GM08714 (cell line): Measurements from ENCODE around the gene TPRG1L.

Experiments
- H3K4me3 ChIP-seq: fragments of 200-500 bp; sonication (Bioruptor generic); 2 replicates; pipeline ENCODE4 v1.5.1; 2014; ENCODE audit warnings: mild to moderate bottlenecking, low read length, inconsistent platforms
- ZNF274 ChIP-seq: IDR thresholded peaks from 2 replicates; pipeline ENCODE4 v1.6.1; 2012; ENCODE audit warnings: mild to moderate bottlenecking, low read depth, low read length

The TPRG1L gene

DNA sequence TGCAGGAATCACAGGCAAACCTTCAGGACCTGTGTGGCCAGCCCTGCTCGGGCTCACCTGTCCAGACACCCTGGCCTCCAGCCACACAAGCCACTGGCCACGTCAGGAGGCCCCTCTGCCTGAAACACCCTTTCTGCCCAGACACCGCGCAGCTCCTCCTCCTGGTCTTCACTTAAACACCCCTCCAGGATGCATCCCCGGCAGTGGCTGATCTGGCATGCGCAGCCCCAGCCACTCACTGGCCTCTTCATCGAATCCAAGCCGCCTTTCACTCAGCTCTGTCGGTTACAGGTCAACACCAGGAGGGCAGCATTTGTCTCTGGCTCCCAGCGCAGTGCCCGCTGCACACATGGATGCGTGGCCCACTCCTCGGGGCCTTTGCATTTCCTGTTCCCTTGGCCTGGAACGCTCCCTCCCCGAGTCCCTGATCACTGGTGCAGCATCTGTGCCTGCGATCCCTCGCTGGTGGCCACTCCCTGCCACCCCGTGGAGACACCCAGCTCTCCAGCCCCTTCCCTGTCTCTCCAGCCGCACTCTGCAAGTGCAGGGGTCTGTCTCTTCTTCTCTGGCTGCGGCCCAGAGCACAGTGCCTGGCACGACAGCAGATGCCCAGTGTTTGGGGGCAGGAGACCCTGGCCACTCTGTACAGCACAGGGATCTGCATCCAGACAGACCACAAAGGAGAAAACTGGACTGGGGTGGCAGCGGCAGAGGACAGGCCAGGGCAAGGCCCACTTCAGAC lies 9.4 kb downstream of the TPRG1L start:
- no peak for TF ChIP-seq ZNF274
- no peak overlapping the region for H3K4me3 ChIP-seq

DNA sequence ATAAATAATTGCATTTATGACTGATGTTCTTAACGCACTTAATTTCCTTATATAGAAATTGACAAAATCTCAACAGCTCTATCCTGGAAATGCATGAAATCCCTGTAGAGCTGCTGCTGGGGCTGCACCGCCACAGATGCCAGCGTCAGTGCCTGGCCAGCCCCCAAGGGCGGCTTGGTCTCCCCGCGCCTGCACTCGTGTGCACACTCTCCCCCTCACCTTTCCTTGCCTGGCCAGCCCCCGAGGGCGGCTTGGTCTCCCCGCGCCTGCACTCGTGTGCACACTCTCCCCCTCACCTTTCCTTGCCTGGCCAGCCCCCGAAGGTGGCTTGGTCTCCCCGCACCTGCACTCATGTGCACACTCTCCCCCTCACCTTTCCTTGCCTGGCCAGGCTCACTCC lies 11.3 kb downstream of the TPRG1L start:
- no peak overlapping the region for H3K4me3 ChIP-seq
- no peak for TF ChIP-seq ZNF274

DNA sequence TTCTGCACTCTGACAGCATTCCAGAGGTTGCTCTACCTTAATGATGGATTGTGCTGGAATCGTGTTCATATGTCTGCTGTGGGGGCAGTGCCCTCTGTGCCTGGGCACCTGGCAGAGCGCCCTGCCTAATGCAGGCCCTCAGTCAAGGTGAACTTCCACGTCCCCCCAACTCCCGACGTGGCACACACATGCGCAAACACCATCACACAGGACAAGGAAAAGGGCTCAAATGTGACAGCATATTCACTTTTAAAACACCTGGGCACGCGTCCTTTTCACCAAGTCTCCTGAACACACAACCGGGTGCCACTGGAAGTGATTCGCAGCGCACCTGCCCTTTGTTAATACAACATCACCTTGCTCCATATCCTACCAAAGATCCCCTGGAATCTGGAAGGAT lies 11.7 kb downstream of the TPRG1L start:
- H3K4me3 ChIP-seq: no peak overlapping the region
- TF ChIP-seq ZNF274: no peak

DNA sequence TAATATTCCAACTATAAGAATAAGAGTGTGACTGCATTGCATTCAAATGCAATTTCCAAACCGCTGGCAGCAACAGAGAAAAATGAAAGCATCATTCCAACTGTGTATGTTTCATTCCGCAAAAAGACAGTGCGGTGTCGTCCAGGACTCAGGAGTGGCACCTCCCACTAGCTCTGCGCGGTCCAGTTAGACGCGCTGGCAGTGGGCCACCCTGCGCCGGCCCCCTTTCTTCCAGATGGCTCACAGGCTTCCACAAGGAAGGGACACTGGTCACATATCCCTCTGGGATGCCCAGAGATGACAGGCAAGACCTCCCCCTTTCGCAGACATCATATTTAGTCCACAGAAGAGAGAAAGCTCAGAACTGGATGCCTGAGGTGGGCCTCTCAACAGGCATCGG lies 13.2 kb downstream of the TPRG1L start:
- no peak overlapping the region for H3K4me3 ChIP-seq
- no peak for TF ChIP-seq ZNF274

DNA sequence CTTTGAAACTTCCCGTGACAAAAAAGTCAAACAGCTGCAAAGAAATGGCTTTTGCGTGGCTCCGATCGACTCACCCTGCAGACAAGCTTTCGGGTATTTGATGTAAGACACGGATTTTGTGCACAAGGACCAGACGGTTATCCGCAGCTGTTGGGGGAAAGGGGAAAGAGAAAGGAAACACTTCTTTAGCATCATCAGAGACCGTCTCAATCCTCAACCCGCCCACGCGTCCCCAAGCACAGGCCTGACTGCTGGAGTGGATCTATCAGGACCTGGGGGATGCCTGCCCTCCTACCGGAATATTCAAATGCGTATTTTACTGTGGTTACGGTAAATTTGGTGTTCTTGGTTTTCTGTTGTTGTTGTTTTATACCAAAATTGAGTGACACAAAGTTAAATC lies 13.9 kb downstream of the TPRG1L start:
- TF ChIP-seq ZNF274: no peak

DNA sequence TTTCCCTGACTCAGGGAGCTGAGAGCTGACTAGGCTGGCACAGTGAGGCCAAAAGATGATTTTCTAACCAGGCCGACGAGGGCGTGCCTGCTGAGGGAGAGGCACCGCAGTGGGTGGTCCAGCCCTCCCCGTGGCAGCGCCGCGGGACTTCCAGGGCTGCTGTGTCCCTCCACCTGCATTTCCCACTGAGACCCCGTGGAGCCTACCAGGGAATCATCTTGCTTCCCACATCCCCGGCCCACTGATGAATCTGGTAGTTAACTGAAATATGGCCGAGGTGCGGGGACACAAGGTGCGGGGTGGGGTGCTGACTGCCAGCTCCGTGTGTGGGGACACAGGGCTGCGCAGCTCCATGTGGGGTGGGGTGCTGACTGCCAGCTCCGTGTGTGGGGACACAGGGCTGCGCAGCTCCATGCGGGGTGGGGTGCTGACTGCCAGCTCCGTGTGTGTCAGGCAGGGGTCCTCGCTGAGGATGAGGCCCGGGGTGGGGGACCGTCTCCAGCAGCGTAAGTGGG lies 14.6 kb downstream of the TPRG1L start:
- no peak overlapping the region for H3K4me3 ChIP-seq
- no peak for TF ChIP-seq ZNF274

More for the DNA sequence above, 13.9 kb downstream of the TPRG1L start:
- no peak overlapping the region for H3K4me3 ChIP-seq

DNA sequence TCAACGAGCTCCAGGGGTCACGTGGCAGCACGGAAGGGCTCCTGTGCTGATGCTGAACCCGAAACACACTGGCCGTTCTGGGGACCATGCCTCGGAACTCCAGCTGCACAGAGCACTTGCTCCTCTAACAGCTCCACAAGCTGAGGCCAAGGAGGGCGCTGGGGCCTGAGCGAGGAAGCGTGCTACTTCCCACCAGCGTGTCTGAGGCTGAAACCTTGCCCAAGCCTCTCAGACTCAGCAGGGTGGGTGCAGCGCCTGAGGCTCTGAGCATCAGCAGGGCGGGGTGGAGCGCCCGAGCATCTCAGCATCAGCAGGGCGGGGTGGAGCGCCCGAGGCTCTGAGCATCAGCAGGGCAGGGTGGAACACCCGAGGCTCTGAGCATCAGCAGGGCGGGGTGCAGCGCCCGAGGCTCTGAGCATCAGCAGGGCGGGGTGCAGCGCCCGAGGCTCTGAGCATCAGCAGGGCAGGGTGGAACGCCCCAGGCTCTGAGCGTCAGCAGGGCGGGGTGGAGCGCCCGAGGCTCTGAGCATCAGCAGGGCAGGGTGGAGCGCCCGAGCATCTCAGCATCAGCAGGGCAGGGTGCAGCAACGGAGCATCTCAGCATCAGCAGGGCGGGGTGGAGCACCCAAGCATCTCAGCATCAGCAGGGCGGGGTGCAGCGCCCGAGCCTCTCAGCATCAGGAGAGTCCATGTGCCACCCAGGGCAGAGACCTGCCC lies 15.5 kb downstream of the TPRG1L start:
- no peak overlapping the region for H3K4me3 ChIP-seq
- no peak for TF ChIP-seq ZNF274

DNA sequence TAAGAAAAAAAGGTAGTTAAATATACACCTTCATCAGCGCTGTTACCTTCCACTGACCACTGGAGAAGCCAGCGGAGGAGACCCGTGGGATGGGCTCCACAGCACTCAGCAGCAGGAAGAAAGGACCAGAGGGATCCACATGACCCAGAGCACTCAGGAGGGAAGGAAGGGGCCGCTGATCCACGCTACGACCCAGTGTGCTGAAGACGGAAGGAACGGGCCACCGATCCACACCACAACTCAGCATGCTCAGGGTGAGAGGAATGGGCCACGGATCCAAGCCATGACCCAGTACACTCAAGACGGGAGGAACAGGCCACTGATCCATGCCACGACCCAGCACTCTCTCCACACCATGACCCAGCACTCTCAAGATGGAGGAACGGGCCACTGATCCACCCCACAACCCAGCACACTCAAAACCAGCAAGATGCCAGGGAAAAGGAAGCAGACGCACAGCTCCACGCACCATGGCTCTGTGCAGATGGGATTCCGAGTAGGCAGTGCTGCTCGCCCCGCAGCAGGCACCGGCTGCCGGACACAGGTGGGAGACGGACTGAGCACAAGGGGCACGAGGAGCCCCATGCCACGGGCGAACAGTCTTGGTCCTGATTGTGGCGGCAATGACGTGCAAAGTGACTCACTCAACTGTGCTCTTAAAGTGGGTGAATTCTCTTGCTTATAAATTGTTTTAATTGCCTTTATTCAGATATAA lies 16.4 kb downstream of the TPRG1L start:
- no peak for TF ChIP-seq ZNF274
- no peak overlapping the region for H3K4me3 ChIP-seq

DNA sequence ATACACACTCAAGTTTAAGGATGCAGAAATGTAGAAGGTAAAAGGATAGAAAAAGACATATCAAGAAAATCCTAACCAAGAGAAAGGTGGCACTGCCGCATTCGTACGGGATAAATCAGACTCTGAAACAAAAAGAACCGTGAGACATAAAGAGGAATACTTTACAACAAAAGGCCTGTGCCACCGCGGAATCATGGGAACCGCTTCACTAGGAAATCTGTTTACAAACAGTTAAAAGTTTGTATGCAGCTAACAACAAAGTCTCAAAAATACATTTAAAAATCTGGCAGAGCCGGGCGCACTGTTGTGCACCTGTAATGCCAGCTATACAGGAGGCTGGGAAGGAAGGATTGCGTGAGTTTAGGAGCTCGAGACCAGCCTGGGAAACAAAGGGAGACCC lies 17.0 kb downstream of the TPRG1L start:
- no peak overlapping the region for H3K4me3 ChIP-seq
- no peak for TF ChIP-seq ZNF274

DNA sequence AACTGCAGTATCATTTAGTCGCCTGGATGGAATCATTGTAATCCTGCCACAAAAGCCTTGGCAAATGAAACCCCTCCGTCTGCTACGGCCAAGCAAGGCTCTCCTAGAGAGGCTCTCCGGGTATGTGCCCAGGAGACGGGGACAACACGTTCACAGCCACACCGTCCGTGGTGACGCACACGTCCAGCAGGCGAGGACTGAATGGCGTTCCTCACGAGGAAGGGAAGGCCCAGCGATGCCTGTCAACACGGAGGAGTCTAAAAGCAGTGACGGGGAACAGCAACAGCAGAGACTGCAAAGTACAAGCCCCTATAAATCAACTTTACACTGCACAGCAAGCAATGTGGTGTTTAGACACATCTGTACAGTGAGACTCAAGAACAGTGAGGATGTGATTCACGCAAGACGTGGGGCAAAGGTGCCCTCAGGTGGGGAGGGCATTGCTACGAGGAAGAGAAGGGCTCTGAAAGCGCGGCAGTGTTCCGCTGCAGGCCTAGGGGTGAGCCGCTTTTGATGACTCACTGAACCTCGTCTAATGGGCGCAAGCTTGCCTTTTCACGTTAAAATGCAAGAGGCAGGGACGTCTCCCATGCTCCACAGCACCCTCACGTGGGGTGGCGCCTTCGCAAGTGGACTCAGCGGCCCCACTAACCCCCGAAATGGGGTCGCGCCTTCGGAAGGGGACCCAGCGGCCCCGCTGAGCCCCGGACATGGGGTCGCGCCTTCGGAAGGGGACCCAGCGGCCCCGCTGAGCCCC lies 18.3 kb downstream of the TPRG1L start:
- H3K4me3 ChIP-seq: no peak overlapping the region
- no peak for TF ChIP-seq ZNF274

DNA sequence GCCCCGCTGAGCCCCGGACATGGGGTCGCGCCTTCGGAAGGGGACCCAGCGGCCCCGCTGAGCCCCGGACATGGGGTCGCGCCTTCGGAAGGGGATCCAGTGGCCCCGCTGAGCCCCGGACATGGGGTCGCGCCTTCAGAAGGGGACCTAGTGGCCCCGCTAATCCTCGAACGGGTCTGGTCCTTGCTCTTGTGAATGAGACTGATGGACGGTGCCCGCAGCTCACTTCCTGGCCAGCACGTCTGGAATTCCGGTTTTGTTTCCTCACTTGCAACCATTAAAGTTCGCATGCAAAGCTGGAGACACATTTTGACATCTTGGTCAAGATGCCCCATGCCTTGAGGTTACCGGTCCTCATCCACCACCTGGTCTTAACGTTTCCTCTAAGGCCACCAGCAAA lies 19.5 kb downstream of the TPRG1L start:
- TF ChIP-seq ZNF274: no peak
- no peak overlapping the region for H3K4me3 ChIP-seq

DNA sequence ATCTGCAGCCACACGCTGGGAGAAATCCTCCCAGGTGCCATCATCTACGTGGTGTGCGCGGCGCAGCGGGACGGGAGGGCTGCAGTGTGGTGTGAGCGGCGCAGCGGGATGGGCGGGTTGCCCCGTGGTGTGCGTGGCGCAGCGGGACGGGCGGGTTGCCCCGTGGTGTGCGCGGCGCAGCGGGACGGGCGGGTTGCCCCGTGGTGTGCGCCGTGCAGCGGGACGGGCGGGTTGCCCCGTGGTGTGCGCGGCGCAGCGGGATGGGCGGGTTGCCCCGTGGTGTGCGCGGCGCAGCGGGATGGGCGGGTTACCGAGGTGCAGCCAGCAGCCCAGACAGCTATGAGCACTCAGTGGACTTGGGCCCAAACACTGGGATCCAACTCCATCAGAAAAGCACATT lies 20.4 kb downstream of the TPRG1L start:
- H3K4me3 ChIP-seq: no peak overlapping the region
- no peak for TF ChIP-seq ZNF274

DNA sequence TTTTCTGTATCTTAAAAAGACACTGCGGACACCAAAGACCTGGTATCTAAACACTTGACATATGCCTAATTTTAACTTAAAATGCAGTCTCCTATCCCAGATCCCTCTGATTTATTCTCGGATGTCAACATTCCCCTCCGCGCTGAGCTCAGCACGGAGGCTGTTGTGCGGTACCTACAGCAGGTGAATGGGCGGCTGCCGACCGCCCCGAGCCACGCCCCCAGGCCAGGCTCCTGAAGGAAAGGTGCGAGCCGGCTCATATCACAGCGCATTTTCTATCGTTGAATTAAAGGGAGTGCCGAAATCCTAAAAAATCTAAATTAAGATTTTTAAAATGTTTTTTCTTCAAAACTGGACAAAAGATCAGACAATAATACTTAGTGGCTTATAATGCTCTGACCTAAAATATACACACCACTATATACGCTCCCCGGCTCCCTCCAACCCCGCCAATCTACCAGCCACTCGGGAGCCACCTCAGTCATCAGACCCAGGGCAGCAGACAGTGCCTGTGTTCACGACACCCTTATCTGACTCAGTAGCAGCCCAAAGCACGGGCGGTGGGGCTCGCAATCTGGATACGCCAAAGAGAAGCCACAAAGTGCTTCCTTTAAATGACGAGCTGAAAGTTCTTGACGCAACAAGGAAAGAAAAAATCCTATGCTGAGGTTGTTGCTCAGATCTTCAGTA lies 21.0 kb downstream of the TPRG1L start:
- TF ChIP-seq ZNF274: no peak
- no peak overlapping the region for H3K4me3 ChIP-seq
